NCI-H128 (cell line): ENCODE measurements around the gene SRRM3.
"Not testable (repeated sequence)": the region's sequence is repeated elsewhere in the genome, so short reads cannot be mapped to it uniquely, and the experiment has no call there.

Experiments used
- DNase-seq: peaks from one replicate; lab custom pipeline; 2025; ENCODE audit not compliant: unreplicated experiment; lab: John Stamatoyannopoulos, UW

Gene SRRM3

DNA sequence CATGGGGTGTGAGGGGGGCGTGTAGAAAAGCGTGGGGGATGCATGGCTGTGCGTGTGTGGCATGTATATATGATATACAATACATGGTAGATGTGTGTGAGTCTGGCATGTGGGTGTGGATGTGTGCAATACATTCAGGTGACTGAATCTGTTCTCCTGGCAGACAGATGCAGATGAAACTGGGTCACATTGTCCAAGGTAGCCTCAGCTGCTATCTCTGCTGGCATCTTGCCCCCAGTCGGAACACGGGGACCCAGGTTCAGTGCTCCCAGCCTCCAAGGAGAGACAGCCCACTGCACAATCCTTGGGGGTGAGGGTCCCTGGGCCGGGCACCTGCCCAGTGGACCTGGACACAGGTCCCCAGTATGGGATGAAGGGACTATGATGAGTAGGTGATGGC lies 12.4 kb upstream of the SRRM3 start:
- DNase-seq: no peak

DNA sequence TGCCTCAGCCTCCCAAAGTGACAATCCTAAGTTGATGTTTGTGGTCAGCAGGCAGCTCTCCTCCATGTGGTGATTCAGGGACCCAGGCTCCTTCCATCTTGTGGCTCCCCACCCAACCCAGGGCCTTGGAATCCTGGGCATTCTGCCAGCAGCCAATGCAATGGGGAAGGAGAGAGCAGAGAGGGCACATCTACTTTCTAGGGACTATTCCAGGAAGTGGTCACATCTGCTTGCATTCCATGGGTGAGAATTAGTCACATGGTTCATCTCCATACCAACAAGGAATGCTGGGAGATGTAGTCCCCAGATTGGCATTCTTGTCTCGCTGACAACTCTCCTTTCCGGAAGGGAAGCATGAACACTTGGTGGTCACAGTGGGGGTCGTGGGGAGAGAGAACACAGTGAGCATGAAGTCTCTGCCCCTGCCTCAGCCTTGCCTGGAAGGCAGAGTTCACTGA lies 9.9 kb upstream of the SRRM3 start:
- no peak for DNase-seq

DNA sequence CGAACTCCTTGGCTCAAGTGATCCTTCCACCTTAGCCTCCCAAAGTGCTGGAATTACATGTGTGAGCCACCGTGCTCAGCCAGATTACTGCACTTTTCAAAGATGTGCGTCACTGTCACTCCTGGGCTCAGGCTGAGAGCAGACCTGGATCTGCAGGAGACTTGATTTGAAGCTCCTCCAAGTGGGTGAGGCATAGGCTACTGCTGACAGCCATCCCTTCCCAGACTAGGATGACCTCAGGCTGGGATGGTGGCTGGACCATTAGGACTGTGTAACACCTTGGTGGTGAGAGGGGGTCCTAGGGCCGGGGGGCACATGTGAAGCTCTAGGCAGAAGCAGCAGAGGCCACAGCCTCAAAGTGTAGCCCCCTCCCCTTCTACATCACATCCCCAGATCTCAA lies 8.2 kb upstream of the SRRM3 start:
- DNase-seq: no peak

DNA sequence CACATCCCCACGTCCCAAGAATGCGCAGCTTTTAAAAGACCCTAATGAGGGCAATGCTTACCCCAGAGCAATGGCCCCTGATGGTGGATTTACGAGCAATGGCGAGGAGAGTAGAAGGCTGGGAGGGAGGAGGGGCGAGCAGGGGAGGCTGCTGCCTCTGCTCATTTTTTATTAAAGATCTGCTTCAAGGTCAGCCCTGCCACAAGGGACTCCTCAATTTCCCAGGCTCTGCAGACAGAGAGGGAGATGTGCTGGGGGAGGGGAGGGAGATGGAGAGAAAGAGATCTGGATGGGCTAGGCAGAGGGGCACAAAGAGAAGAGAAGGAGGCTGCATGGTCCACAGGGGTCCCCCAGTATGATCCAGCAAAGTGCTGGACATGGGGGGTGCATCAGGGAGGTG lies 7.8 kb upstream of the SRRM3 start:
- DNase-seq: no peak

DNA sequence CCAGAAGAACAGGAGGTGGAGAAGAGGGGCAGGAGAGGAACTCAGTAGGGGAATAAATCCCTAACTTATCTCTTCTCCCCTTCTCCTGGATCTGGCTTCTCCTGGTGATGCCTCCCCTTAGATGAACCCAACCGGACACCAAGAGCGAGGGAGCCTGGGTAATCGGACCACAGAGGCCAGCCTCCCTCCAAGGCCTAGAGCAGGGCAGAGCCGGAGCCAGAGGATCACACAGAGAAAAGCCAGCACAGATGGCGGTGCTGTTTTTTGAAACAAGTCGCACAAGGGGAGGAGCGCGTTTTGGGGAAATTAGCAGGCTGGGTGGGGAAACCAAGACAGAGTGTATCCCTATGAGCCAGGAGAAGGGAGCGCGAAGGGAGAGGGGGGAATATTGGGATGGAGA lies 4.9 kb upstream of the SRRM3 start:
- DNase-seq: no peak

DNA sequence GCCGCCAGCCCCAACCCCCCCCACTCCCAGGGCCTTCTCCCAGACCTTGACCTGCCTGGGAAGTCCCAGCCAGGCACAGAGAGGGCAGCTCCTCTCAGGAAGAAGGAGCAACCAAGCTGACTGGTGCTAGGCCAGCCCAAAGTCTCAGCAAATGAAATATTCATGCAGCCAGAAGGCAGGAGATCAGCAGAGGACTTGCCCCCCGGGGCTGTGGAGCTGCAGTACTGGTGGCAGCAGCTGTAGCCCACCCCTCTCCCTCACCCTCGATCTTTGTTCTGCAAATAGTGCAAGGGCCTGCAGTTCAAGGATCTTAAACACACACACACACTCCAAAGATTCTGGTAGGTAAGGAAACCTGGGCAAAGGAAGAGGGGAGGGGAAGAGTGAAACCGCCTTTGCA lies 3.5 kb upstream of the SRRM3 start:
- DNase-seq: no peak

DNA sequence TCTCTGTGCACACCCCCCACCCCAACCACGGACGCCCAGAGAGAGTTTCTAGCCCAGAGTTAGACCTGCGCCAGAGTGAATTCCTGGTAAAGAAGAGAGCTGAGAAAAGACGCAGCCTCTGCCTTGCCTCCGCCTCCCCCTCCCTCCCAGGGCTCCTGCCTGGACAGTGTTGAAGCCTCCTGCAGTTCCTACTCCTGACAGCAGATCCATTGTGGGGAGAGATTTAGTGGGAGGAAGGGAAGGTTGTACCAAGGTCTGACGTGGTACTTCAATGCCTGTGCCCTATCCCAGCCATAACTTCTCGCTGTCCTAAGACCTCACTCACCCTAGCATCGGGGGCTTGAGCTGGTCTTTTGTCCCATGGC lies 952 bp downstream of the SRRM3 start:
- DNase-seq: no peak

DNA sequence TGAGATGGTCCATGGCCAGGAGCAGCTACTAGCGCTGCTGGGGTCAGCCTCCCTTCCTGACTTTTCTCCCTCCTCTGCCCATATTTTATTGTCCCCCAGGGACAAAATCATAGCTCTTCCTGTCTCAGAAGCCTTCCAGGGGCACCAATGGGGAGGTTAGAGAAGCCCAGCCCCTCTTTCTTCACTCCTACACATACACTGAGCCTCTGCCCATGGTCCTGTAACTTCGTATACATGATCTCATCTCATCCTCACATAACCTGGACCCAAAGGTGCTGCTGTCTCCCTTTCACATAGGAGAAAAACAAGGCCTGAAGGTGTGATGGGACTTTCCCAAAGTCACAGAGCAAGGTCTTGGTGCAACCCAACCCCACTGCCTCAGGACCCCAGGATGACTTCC lies 2.5 kb downstream of the SRRM3 start:
- no peak for DNase-seq

DNA sequence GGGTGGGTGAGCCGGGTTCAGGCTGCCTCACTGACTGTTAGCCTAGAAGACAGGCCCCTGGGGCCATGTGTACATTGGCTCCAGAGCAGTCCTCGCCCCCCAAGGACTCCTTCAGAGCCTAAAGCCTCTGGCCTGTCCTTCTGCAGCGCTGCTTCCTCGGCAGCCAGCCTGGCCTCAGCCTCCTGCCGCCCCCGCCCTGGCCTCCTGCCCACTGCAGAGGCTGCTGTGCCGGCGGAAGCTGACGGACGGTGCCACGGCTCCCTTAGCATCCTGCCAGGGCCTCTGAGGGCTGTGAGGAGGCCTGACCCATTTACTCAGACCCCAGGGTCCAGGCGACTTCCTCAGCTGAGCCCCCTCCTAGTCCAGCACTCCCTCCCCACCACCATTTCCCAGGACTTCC lies 4.9 kb downstream of the SRRM3 start:
- DNase-seq: no peak

DNA sequence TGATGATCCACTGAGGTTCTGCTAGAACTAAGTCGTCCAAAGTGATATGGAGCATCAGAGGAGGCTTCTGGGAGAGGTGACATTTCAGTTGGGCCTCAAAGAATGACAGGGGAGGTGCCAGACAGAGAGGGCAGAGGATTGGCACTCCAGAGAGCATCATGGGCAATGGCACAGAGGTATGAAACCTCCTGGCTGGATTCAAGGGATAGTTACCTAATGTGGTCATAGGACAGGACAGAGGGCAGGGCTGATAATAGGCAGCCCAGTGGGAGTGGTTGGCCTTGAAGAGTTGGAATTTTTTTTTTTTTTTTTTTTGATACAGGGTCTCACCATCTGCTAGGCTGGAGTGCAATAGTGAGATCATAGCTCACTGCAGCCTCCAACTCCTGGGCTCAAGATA lies 7.6 kb downstream of the SRRM3 start:
- DNase-seq: no peak

DNA sequence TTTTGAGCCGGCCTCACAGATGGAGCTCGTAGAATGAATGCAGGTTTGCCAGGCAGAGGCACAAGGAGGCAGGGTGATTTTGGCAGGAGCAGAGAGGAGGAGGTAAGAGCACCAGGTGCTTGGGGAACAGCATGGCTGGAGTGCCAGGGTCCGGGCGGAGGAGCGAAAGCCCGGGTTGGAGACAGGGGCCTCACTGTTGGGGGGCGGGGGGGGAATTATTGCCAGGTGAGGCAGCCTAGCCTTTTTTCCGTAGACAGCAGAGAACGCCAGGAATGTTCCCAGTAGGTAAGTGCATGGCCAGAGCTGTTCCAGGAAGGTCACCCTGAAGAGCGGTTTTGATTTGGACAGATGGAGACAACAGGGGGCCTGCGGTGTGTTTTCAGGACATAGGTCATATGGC lies 9.5 kb downstream of the SRRM3 start:
- DNase-seq: no peak

DNA sequence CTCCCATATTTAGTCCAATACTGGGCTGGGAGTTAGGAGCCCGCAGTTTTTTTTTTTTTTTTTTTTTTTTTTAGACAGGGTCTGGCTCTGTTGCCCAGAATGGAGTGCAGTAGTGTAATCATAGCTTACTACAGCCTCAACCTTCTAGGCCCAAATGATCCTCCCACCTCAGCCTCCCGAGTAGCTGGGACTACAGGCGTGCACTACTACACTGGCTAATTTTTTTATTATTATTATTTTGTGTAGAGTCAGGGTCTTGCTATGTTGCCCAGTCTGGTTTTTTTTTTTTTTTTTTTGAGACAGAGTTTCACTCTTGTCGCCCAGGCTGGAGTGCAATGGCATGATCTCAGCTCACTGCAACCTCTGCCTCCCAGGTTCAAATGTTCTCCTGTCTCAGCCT lies 13.7 kb downstream of the SRRM3 start:
- DNase-seq: not testable (repeated sequence)

DNA sequence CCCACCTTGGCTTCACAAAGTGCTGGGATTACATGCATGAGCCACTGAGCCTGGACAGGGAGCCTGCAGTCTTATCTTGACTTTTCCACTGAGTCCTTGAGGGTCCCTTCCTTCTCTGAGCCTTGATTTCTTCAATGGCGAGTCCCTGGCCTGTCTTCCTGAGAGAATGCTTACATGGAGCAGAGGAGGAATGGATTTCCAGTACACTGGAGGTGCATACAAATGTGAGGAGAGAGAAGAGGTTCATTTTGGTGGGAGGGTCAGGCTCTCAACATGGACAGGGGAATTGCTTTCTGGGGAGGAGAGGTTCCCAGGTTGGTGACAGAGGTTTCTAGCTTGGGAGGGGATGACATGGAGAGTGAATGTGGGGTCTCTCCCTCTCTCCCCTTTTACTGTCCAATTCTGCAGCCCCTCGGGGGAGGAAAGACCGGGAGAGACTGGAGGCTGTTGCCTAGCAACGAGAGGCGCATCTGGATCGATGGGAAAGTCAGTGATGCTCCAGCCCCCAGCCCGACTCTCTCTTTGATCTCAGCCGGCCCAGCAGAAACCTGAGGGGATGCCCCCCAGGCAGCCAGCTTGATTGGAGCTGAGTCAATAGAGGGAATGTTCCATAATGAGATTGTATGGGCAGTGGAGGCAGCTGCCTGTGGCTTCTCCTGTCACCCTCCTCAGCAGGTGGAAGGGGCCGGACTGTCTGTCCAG lies 14.8 kb downstream of the SRRM3 start:
- DNase-seq: no peak

DNA sequence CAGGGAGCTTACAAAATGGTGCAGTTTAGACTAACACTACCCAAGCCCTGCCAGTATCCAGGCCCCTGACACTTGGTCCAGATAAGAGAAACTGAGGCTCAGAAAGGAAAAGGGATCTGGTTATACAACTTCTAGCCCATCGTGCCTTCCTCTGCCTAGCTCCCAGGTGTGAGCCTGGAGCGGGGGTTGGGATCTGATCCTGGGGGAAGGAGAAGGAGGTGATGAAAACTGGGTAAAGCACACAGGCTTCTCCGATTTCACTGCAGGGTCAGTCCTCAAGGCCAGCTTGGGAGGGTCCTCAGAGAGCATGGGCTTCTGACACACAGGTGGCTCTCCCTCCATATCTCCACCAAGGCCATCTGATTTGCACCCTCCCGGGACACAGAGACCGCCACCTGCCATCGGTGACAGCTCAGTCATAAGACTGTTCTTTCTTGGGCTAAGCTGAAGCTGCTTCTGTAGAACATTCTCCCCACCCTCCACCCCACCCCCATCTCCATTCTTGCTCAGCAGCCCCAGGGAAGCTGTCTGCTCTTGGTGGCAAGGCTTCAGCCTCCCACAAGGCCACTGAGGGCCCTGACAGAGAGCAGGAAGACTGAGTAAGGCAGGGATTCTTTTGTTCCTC lies 16.4 kb downstream of the SRRM3 start:
- no peak for DNase-seq

DNA sequence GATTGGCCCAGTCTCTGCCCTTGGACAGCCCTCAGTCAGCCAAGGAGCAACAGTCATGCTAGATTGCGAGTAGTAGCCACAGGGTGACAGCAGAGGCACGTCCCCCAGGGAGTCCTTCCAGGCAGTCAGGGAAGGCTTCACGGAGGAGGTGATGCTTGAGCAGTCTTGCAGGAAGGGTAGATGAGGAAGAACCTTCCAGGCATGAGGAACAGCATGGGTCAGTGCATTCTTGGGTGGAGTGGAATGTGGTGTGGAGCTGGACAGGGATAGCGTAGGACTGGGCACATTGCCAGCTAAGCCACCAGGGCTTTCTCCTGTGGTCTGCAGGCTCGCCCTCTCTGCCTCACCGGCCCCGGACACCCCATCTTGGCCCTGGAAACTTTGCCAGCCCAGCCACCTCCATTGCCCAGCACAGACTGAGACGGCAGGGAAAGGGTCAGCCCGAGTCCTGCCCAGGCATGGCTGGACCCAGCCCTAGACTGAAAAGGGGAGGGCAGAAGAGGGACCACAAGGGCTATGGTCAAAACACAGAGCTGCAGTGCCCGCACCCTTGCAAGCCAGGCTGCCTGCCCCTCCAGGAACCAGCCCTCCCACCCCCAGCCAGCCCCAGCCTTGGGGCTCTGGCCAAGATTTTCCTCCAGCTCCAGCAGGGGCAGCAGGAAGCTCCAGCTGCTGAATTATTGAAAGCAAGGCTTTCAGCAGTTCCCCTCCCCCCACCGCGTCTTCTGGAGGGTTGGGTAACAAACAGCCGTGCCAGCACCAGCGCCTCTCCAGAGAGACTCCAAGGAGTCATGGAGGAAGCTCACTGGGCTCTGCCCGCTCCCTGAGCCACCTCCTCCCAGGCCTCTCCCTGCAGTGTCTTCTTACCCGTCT lies 18.7 kb downstream of the SRRM3 start:
- no peak for DNase-seq

DNA sequence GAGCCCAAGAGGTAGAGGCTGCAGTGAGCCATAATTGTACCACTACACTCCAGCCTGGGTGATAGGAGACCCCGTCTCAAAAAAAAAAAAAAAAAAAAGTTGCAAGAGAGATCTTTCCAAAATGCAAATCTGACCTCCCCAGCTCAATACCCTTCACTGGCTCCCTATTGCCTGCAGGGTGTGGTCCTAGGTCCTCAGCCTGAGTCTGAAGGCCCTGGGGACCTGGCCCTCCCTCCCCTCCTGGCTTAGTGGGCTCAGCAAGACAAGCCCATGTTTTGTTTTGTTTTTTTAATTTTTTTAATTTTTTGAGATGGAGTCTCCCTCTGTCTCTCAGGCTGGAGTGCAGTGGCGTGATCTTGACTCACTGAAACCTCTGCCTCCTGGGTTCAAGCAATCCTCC lies 20.6 kb downstream of the SRRM3 start:
- DNase-seq: no peak

DNA sequence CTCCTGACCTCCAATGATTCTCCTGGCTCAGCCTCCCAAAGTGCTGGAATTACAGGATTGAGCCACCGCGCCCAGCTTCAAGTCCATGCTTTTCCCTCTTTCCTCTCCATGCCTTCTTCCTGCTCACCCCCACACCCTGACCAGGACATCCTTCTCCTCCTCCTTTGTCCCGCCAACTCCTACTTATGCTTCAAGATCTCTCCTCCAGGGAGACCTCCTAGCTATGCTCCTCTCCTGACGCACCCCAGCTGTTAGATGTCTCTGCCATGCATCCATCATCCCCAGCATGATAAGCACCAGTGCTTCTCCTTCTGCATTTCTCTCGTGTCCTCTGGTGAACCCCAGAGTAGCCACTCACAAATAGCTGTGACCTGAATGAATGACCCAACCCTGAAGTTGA lies 21.1 kb downstream of the SRRM3 start:
- no peak for DNase-seq

DNA sequence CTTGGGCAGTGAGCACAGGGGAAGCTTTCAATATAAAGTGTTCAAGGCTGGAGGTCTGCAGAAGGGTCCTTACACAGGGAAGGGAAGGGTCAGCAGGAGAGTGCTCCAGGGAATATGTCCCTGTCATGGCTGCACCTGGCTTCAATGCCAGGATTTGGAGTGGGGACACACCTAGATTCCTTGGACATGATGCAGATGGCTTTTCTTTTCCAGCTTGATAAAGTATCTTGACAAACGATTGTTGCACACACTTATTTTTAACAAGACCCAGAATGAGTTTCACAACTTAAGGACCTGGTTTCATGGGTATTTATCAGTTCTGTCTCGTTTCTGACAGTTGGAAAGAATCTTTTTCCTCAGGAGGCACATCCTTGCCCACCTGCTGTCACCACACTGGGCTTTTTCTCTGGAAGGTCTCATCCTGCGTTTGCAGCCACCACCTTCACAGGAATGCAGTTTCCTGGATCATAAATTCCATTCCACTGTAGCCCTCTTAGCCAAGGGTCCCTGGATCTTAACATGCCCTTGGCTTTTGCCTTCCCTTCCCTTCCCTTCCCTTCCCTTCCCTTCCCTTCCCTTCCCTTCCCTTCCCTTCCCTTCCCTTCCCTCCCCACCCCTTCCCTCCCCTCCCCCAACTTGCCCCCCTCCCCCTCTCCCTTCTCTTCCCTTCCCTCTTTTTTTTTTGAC lies 21.7 kb downstream of the SRRM3 start:
- DNase-seq: no peak

DNA sequence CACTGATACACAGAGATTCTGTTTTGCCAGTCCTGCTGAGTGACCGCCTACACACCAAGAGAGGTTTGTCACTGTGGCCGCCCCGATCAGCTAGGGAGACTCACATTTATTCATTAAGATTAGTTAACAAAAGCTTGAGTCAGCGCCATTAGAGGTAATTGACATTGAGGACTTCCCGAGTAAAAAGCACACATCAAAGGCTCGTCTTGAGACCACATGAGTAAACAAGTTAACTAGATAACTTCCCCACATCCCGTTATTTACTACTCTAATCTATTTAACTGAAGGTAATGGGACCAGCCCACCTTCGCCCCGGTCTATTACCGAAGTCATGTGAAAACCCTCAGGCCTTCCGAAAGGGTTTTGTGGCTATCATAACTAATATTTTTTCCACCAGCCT lies 23.0 kb downstream of the SRRM3 start:
- no peak for DNase-seq

DNA sequence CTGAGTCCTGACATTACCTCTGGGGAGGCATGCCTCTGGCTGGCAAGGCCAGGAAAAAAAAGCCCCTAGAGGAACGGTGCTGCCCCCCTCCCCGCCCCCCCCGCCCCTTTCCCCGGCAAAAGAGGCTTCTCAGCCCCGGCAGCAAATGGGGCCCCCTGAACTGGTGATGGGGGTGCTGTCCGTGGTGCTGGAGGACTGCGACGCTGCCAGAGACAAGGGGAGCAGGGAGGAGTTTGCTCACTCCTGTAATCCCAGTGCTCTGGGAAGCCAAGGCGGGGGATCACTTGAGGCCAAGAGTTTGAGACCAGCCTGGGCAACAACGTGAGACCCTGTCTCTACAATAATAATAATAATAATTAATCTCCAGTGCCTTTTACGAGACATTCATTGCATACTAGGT lies 23.7 kb downstream of the SRRM3 start:
- DNase-seq: no peak

DNA sequence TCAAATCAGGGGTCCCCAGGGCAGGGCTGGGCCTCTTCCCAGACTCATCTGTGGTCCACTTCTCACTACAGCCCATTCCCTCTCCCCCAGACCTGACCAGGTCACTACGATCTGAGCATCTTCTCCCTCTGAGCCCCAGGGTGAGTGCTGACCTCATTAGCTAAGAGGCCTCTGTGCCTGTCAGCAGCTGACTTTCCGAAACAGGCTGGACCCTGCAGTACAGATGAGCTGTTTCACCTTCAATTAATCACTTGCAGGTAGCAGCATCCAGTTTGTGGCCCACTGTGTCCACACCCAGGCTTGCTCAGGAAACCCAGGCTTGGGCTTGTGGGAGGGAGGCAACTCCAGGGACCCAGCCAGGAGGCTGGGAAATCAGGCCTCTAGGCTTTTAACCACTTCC lies 24.3 kb downstream of the SRRM3 start:
- DNase-seq: no peak
